HCEC 1CT (cell line): ENCODE results near the gene MAP3K13.
"Not testable (repeated sequence)": the region's sequence is repeated elsewhere in the genome, so short reads cannot be mapped to it uniquely, and the experiment has no call there.

Experiments
- DNase-seq: peaks from one replicate; pipeline ENCODE4 v3.0.0-alpha.2; 2017

MAP3K13 gene

GRCh38 chr3:185341616-185342458, 21.1 kb upstream of the MAP3K13 start:
- DNase-seq, result no peak

- peak; percentile 10 for DNase-seq
These were observed 20.3 kb upstream of the MAP3K13 start for GRCh38 chr3:185342459-185343174.

GRCh38 chr3:185347399-185347798, 15.5 kb upstream of the MAP3K13 start:
- DNase-seq, result no peak

- no peak for DNase-seq
These were observed 12.1 kb upstream of the MAP3K13 start for GRCh38 chr3:185350841-185351240.

GRCh38 chr3:185351396-185351795, 11.5 kb upstream of the MAP3K13 start:
- peak; percentile 38 for DNase-seq

GRCh38 chr3:185353225-185353624, 9.7 kb upstream of the MAP3K13 start:
- no peak for DNase-seq

- DNase-seq, result peak; percentile 72
These were observed 8.9 kb upstream of the MAP3K13 start for GRCh38 chr3:185353823-185354614.

- no peak for DNase-seq
These were observed 6.4 kb upstream of the MAP3K13 start for GRCh38 chr3:185356499-185356898.

- peak; percentile 81 for DNase-seq
These were observed 1.0 kb upstream of the MAP3K13 start for GRCh38 chr3:185361920-185362319.

GRCh38 chr3:185363662-185364203, 797 bp downstream of the MAP3K13 start:
- DNase-seq, result no peak

GRCh38 chr3:185365291-185366073, 2.5 kb downstream of the MAP3K13 start:
- DNase-seq, result no peak

- DNase-seq, result no peak
These were observed 3.1 kb downstream of the MAP3K13 start for GRCh38 chr3:185366074-185366335.

- no peak for DNase-seq
These were observed 4.0 kb downstream of the MAP3K13 start for GRCh38 chr3:185366913-185367312.

GRCh38 chr3:185370349-185370748, 7.4 kb downstream of the MAP3K13 start:
- DNase-seq, result not testable (repeated sequence)

- no peak for DNase-seq
These were observed 8.6 kb downstream of the MAP3K13 start for GRCh38 chr3:185371306-185372074.

- no peak for DNase-seq
These were observed 18.6 kb downstream of the MAP3K13 start for GRCh38 chr3:185381320-185382058.

GRCh38 chr3:185382154-185382553, 19.2 kb downstream of the MAP3K13 start:
- DNase-seq, result no peak

- not testable (repeated sequence) for DNase-seq
These were observed 23.6 kb downstream of the MAP3K13 start for GRCh38 chr3:185386515-185386914.

GRCh38 chr3:185387646-185388045, 24.7 kb downstream of the MAP3K13 start:
- DNase-seq, result no peak

GRCh38 chr3:185393055-185393454, 30.1 kb downstream of the MAP3K13 start:
- no peak for DNase-seq

- DNase-seq, result no peak
These were observed 34.7 kb downstream of the MAP3K13 start for GRCh38 chr3:185397676-185398075.
